WTC11 (cell line): Measurements from ENCODE around the gene DDT.
A peak's percentile ranks its signal among the peaks of the same experiment; 100 is the strongest.

Source experiments
- FOXK1 ChIP-seq: sonication (generic); formaldehyde crosslinking; IDR thresholded peaks from 2 replicates; pipeline ENCODE4 v1.8.0; 2022; ENCODE audit warnings: mild to moderate bottlenecking, moderate library complexity, missing genetic modification reagents
- NFYB ChIP-seq: sonication (generic); formaldehyde crosslinking; conservative IDR thresholded peaks from 2 replicates; pipeline ENCODE4 v1.8.0; 2022; ENCODE audit warnings: low read depth, missing genetic modification reagents
- TF ChIP-seq, protein P1 (sequence below): fragments of 200-600 bp; IDR thresholded peaks from 2 replicates; pipeline ENCODE4 v1.8.0; 2022; ENCODE audit warnings: antibody characterized with exemption
- TF ChIP-seq, protein P2 (sequence below): sonication (generic); formaldehyde crosslinking; IDR thresholded peaks from 2 replicates; pipeline ENCODE4 v1.8.1; 2023; ENCODE audit warnings: mild to moderate bottlenecking, missing genetic modification reagents
- TF ChIP-seq, protein P3 (sequence below): sonication (generic); formaldehyde crosslinking; IDR thresholded peaks from 2 replicates; pipeline ENCODE4 v1.8.0; 2022; ENCODE audit warnings: mild to moderate bottlenecking, missing genetic modification reagents
- TF ChIP-seq, protein P4 (sequence below): sonication (generic); formaldehyde crosslinking; IDR thresholded peaks from 2 replicates; pipeline ENCODE4 v1.8.1; 2023; ENCODE audit warnings: mild to moderate bottlenecking, missing genetic modification reagents, moderate library complexity
- TF ChIP-seq, protein P5 (sequence below): sonication (generic); formaldehyde crosslinking; IDR thresholded peaks from 2 replicates; pipeline ENCODE4 v1.8.1; 2023; ENCODE audit warnings: mild to moderate bottlenecking, missing genetic modification reagents, moderate library complexity

DNA sequence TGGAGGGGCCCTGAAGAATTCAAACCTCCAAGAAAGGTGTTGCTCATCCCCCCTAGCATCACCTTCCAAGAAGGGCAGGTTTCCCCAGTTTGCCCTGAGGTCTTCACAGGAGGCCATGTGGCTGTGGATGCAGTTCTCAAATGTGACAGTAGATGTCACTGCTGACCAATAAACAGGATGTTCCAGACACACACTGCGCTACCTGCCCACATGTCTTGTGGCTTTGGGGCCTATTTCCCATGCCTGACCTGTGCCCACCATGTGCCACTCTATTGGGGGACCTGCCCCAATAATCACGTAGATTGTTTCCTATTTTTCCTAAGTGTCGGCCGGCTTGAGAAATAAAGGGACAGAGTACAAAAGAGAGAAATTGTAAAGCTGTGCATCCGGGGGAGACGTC lies 10.2 kb upstream of the DDT start:
- TF ChIP-seq, protein P1, sequence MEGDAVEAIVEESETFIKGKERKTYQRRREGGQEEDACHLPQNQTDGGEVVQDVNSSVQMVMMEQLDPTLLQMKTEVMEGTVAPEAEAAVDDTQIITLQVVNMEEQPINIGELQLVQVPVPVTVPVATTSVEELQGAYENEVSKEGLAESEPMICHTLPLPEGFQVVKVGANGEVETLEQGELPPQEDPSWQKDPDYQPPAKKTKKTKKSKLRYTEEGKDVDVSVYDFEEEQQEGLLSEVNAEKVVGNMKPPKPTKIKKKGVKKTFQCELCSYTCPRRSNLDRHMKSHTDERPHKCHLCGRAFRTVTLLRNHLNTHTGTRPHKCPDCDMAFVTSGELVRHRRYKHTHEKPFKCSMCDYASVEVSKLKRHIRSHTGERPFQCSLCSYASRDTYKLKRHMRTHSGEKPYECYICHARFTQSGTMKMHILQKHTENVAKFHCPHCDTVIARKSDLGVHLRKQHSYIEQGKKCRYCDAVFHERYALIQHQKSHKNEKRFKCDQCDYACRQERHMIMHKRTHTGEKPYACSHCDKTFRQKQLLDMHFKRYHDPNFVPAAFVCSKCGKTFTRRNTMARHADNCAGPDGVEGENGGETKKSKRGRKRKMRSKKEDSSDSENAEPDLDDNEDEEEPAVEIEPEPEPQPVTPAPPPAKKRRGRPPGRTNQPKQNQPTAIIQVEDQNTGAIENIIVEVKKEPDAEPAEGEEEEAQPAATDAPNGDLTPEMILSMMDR: peak; percentile 87
- TF ChIP-seq, protein P2, sequence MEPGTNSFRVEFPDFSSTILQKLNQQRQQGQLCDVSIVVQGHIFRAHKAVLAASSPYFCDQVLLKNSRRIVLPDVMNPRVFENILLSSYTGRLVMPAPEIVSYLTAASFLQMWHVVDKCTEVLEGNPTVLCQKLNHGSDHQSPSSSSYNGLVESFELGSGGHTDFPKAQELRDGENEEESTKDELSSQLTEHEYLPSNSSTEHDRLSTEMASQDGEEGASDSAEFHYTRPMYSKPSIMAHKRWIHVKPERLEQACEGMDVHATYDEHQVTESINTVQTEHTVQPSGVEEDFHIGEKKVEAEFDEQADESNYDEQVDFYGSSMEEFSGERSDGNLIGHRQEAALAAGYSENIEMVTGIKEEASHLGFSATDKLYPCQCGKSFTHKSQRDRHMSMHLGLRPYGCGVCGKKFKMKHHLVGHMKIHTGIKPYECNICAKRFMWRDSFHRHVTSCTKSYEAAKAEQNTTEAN (CRISPR knock-in tag): no peak
- TF ChIP-seq FOXK1 (CRISPR knock-in tag): no peak
- TF ChIP-seq, protein P3, sequence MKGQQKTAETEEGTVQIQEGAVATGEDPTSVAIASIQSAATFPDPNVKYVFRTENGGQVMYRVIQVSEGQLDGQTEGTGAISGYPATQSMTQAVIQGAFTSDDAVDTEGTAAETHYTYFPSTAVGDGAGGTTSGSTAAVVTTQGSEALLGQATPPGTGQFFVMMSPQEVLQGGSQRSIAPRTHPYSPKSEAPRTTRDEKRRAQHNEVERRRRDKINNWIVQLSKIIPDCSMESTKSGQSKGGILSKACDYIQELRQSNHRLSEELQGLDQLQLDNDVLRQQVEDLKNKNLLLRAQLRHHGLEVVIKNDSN: no peak
- TF ChIP-seq, protein P4, sequence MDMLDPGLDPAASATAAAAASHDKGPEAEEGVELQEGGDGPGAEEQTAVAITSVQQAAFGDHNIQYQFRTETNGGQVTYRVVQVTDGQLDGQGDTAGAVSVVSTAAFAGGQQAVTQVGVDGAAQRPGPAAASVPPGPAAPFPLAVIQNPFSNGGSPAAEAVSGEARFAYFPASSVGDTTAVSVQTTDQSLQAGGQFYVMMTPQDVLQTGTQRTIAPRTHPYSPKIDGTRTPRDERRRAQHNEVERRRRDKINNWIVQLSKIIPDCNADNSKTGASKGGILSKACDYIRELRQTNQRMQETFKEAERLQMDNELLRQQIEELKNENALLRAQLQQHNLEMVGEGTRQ (CRISPR knock-in tag): peak; percentile 11; the same call in 1 of the 2 replicates
- TF ChIP-seq, protein P5, sequence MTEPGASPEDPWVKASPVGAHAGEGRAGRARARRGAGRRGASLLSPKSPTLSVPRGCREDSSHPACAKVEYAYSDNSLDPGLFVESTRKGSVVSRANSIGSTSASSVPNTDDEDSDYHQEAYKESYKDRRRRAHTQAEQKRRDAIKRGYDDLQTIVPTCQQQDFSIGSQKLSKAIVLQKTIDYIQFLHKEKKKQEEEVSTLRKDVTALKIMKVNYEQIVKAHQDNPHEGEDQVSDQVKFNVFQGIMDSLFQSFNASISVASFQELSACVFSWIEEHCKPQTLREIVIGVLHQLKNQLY: no peak
- TF ChIP-seq NFYB (CRISPR knock-in tag): no peak
